ENCODE data around the gene ADGRL2.

DNA sequence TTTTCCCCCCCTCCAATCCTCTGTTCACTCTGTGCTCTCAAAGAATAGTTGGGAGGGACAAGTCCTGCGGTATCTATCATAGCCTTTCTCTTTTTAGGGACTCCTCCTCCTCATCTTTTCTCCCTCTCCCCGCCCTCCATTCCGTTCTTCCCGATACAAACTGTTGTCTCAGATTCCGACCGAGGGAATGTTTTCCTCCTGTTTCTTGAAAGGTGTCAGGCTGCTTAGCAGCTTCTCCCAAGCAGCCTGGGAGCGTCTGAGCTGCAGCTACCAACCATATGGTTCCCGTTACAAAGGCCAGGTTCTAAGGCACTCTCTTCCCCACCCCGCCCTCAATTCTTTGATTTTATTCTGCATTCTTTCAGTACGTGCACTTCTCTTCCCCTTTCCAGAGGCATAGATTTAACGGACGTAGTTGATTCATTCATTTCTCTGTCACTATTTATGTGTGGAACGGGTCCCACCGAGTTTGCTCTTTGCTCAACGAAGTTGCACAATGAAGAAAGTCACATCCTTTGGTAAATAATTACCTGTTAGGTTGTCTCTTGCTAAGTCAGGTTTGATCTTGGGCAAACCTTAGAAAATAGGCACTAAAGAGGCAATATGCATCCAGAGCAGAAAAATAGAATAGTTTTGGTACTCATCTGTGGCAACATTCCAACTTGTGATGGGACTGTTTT is 2.8 kb downstream of the ADGRL2 start:
- TF ChIP-seq YY1 (IDR thresholded peaks at IDR 0.05; ENCODE audit: insufficient read depth, insufficient read length) (no peak), ZNF274 (IDR thresholded peaks at IDR 0.05; ENCODE audit: low read depth, low read length) (no peak)

Data from NT2/D1 (cell line).